Skeletal muscle tissue (tissue), 4 donors: Measurements from ENCODE around the gene CEP152. TPM values are rescaled to one million over a fixed set of nuclear protein-coding genes. Genes with fewer than 3 reads are reported as not detected.

Experiments
- H3K27ac ChIP-seq: one replicate; pipeline ENCODE4 v1.7.0; 2013; ENCODE audit warnings: mild to moderate bottlenecking, low read depth, low read length, inconsistent platforms
- H3K27me3 ChIP-seq, 3 donors: one replicate each; pipeline ENCODE4 v1.7.0; 2013; ENCODE audit warnings: low read length in 3 of 3; ENCODE audit not compliant: control insufficient read depth in 3 of 3, insufficient read depth in 3 of 3
- H3K36me3 ChIP-seq, 3 donors: one replicate each; pipeline ENCODE4 v1.7.0; 2013; ENCODE audit warnings: low read length in 3 of 3; ENCODE audit not compliant: control insufficient read depth in 3 of 3, insufficient read depth in 3 of 3
- H3K4me1 ChIP-seq, 3 donors: one replicate each; pipeline ENCODE4 v1.7.0; 2013; ENCODE audit warnings: low read length in 3 of 3, mild to moderate bottlenecking in 3 of 3; ENCODE audit not compliant: control insufficient read depth in 3 of 3, insufficient read depth in 3 of 3
- H3K4me3 ChIP-seq, 3 donors: one replicate each; pipeline ENCODE4 v1.7.0; 2013; ENCODE audit warnings: low read length in 3 of 3
- H3K9ac ChIP-seq, 3 donors: one replicate each; pipeline ENCODE4 v1.7.0; 2013; ENCODE audit warnings: low read length in 3 of 3, mild to moderate bottlenecking in 3 of 3, moderate library complexity in 2 of 3, low read depth in 1 of 3
- H3K9me3 ChIP-seq, 3 donors: one replicate each; pipeline ENCODE4 v1.7.0; 2013; ENCODE audit warnings: low read length in 3 of 3; ENCODE audit not compliant: control insufficient read depth in 3 of 3
- total RNA-seq: library from RNA; depleted of rRNA; stranded (reverse); fragments of >200 nt; gene quantifications from one replicate; pipeline ENCODE4 v1.2.3, GENCODE V29; 2014
- donor health status: Osteomylitis.

Gene CEP152
- total RNA-seq, 1 donor from 2014 or later: 2.6 TPM

DNA sequence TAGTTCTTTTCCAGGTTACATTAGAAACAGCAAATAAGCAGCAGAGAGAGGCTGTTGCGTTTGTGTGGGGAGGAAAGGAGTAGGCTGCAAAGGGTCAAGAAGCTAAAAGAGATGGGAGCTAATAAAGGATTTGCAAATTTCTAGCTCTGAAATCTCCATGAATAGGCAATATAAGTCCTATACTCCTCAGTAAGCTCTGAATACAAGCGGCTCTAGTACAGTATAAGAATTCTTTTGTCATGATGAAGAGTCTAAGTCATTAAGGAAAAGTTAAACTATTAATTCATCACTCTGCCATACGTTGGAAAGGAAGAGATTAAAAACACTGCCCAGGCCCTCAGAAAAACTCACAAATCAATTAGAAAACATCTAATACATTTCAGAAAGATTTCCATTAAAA is 59.3 kb downstream of the CEP152 start:
- Histone ChIP-seq H3K4me3 (no peak overlapping the region), H3K27ac (no peak overlapping the region), H3K9me3 (no peaks in the 10 kb centered on the region), H3K27me3 (no peaks in the 10 kb centered on the region), H3K9ac (no peak overlapping the region), H3K4me1 (no peaks in the 10 kb centered on the region), H3K36me3 (peaks cover 0 to 3% (median 0%) of the 10 kb centered on the region in 3 donors)

DNA sequence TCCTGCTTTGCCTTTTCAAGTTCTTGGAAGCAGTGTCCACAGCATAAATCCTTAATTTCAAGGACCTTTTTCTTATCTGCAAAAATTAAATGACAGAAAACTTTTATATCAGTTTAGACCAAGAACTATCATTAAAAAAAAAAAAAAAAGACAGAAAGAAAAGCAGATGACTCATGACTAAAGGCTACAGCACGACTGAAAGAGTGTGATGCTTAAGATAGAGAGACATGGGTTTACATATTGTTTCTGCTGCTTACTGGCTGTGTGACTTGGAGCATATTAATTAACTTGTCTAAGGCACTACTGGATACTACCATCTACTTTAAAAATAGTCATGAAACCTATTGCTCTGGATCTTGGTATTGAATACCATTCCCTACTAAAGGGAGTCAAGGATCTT is 62.3 kb downstream of the CEP152 start:
- Histone ChIP-seq H3K4me1 (no peaks in the 10 kb centered on the region), H3K4me3 (no peak overlapping the region), H3K27ac (no peak overlapping the region), H3K36me3 (peaks cover 0 to 3% (median 0%) of the 10 kb centered on the region in 3 donors), H3K9ac (no peak overlapping the region), H3K27me3 (no peaks in the 10 kb centered on the region), H3K9me3 (no peaks in the 10 kb centered on the region)

- H3K9me3 ChIP-seq: peaks cover 0 to 1% (median 0%) of the 10 kb centered on the region in 3 donors
- no peaks in the 10 kb centered on the region for H3K4me1 ChIP-seq
- H3K36me3 ChIP-seq: no peaks in the 10 kb centered on the region
- no peak overlapping the region for H3K9ac ChIP-seq
- H3K4me3 ChIP-seq: no peak overlapping the region
- H3K27ac ChIP-seq: no peak overlapping the region
- no peaks in the 10 kb centered on the region for H3K27me3 ChIP-seq
These were observed 77.3 kb downstream of the CEP152 start for GRCh38 chr15:48733615-48734014.

GRCh38 chr15:48730506-48730905 is 80.4 kb downstream of the CEP152 start:
- Histone ChIP-seq H3K9ac (no peak overlapping the region), H3K4me1 (no peaks in the 10 kb centered on the region), H3K9me3 (peaks cover 0 to 1% (median 0%) of the 10 kb centered on the region in 3 donors), H3K27me3 (no peaks in the 10 kb centered on the region), H3K36me3 (no peaks in the 10 kb centered on the region), H3K27ac (no peak overlapping the region), H3K4me3 (no peak overlapping the region)

- no peaks in the 10 kb centered on the region for H3K27me3 ChIP-seq
- no peaks in the 10 kb centered on the region for H3K9me3 ChIP-seq
- no peak overlapping the region for H3K27ac ChIP-seq
- H3K36me3 ChIP-seq: no peaks in the 10 kb centered on the region
- no peak overlapping the region for H3K4me3 ChIP-seq
- no peaks in the 10 kb centered on the region for H3K4me1 ChIP-seq
- H3K9ac ChIP-seq: no peak overlapping the region
These were observed 86.9 kb downstream of the CEP152 start for GRCh38 chr15:48723969-48724368.

GRCh38 chr15:48722764-48723661 is 87.9 kb downstream of the CEP152 start:
- no peaks in the 10 kb centered on the region for H3K9me3 ChIP-seq
- H3K27ac ChIP-seq: no peak overlapping the region
- H3K36me3 ChIP-seq: no peaks in the 10 kb centered on the region
- no peaks in the 10 kb centered on the region for H3K27me3 ChIP-seq
- H3K4me1 ChIP-seq: no peaks in the 10 kb centered on the region
- H3K4me3 ChIP-seq: no peak overlapping the region
- H3K9ac ChIP-seq: no peak overlapping the region

DNA sequence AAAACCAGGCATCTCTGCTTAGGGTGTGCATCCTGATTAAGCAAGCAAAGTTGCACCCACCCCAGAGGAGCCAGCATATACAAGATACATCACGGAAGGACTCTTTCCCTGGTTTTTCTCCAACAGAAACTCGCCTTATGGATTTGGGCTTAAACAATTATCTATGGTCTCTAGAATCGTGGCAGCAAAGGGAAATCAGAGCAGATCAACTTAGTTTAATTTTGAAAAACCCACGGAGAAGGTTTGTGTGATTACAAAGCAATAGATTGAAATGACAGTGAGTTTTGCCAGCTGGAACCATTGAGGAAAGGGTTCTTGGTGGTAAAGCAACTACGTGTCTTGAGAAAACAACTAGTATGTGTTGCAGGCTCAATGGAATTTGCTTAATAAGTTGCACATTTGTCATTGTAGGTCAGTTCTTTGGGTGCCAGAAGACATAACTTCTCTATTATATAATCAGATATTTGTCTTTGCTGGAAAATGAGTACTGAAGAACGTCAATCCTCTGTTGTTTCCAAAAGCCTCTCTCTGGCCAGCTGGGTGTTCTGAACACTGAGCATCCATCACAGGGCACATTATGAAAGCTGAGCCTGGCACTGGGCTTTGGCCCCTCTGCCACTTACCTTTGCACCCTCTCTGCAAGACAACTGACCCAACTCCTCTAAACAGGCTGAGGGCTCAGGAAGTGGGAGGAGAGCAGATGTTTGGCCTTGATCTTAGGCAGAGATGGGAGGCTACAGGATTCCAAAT is 89.6 kb downstream of the CEP152 start:
- Histone ChIP-seq H3K9me3 (no peaks in the 10 kb centered on the region), H3K36me3 (no peaks in the 10 kb centered on the region), H3K4me3 (no peak overlapping the region), H3K27me3 (no peaks in the 10 kb centered on the region), H3K4me1 (no peaks in the 10 kb centered on the region), H3K9ac (no peak overlapping the region), H3K27ac (no peak overlapping the region)

DNA sequence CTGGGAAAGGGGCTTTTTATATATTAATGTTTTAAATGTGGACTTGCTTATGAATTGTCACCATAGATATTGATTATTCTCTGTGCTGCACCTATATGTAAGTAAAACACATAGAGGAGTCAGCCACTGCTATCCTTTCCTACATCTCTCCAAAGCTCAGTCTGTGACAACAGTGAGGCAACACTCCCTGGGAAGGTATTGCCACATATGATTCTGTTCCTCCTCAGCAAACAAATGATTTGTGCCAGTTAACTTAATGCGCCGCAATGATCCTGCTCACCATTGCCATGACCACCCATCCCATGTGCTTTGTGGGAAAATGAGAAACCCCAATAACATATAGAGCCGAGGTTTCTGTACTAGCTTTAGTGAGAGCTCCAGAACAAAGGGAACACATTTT is 90.2 kb downstream of the CEP152 start:
- Histone ChIP-seq H3K36me3 (no peaks in the 10 kb centered on the region), H3K9me3 (peaks cover 0 to 3% (median 2%) of the 10 kb centered on the region in 3 donors), H3K4me3 (no peak overlapping the region), H3K27ac (no peak overlapping the region), H3K27me3 (no peaks in the 10 kb centered on the region), H3K4me1 (no peaks in the 10 kb centered on the region), H3K9ac (no peak overlapping the region)

GRCh38 chr15:48719668-48720067 is 91.2 kb downstream of the CEP152 start:
- Histone ChIP-seq H3K27ac (no peak overlapping the region), H3K9ac (no peak overlapping the region), H3K9me3 (peaks cover 0 to 3% (median 2%) of the 10 kb centered on the region in 3 donors), H3K4me3 (no peak overlapping the region), H3K36me3 (no peaks in the 10 kb centered on the region), H3K4me1 (no peaks in the 10 kb centered on the region), H3K27me3 (no peaks in the 10 kb centered on the region)

DNA sequence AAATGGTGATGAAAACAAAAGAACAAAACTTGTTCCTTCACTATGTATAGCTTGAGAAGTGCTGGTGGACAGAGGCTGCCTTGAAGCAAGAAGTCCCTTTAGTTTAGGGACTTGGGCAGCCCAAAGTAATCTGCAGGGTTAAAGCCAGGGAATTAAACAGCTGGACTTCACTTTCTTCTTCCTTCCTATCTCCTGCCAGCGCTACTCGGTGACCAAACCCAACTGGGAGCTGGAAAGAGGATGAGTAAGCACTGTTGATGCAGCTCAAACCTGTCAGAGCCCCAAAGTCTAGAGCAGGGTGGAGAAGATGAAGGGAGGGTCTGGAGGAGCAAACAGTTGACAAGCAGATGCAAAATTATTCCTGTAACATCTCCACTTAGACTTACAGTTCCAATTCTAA is 92.2 kb downstream of the CEP152 start:
- H3K36me3 ChIP-seq: no peaks in the 10 kb centered on the region
- no peak overlapping the region for H3K27ac ChIP-seq
- no peaks in the 10 kb centered on the region for H3K27me3 ChIP-seq
- H3K9me3 ChIP-seq: peaks cover 0 to 3% (median 2%) of the 10 kb centered on the region in 3 donors
- no peak overlapping the region for H3K4me3 ChIP-seq
- H3K9ac ChIP-seq: no peak overlapping the region
- H3K4me1 ChIP-seq: no peaks in the 10 kb centered on the region
